ENCODE measurements around the gene ZCCHC7. TPM values are rescaled to one million over a fixed set of nuclear protein-coding genes. Genes with fewer than 3 reads are reported as not detected.

The ZCCHC7 gene
- total RNA-seq, 2 experiments from 2014 or later, result 76.4 to 108 TPM

DNA sequence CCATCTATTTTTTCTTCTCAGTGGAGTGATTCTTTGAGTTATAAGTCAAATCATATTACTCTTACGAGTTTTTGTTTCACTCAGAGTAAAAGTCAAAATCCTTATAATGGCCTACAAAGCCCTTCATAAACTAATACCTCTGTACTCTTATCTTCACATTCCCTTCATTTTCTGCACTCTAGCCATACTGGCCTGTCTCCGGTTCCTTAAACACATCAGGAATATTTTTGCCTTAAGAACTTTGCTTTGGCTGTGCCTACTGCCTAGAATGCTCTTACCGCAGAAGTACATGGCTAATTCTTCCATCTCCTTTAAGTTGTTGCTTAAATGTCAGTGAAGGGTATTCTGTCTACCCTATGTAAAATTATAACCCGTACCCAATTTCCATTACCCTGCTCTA, 169.3 kb downstream of the ZCCHC7 start:
- no peak for DNase-seq (ENCODE audit: low spot score)
- POLR2A ChIA-PET, result interaction anchor here (0.7 to 2.0 kb wide), 9 partner anchors 8 to 314 kb away, joined by 3 to 5 read pairs (median 3); no protein-coding TSS in a partner anchor
- H3K4me1 ChIP-seq (ENCODE audit: insufficient read depth, low read length, poor library complexity, severe bottlenecking), result peaks cover 94% of the 10 kb centered on the region
- H3K9me3 ChIP-seq (ENCODE audit: low read length), result peaks cover 15% of the 10 kb centered on the region; the same call in 1 of the 2 replicates
- peak overlapping the region; percentile 25 for H3K4me3 ChIP-seq (ENCODE audit: low read depth, low read length, poor library complexity, severe bottlenecking)
- no peak for TF ChIP-seq EZH2phosphoT487 (IDR thresholded peaks at IDR 0.05; ENCODE audit: borderline replicate concordance, low read depth, low read length)
- TF ChIP-seq, protein P1, sequence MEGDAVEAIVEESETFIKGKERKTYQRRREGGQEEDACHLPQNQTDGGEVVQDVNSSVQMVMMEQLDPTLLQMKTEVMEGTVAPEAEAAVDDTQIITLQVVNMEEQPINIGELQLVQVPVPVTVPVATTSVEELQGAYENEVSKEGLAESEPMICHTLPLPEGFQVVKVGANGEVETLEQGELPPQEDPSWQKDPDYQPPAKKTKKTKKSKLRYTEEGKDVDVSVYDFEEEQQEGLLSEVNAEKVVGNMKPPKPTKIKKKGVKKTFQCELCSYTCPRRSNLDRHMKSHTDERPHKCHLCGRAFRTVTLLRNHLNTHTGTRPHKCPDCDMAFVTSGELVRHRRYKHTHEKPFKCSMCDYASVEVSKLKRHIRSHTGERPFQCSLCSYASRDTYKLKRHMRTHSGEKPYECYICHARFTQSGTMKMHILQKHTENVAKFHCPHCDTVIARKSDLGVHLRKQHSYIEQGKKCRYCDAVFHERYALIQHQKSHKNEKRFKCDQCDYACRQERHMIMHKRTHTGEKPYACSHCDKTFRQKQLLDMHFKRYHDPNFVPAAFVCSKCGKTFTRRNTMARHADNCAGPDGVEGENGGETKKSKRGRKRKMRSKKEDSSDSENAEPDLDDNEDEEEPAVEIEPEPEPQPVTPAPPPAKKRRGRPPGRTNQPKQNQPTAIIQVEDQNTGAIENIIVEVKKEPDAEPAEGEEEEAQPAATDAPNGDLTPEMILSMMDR (conservative IDR thresholded peaks at IDR 0.05; ENCODE audit: low read length), result no peak
- peak overlapping the region; percentile 99 for H3K27ac ChIP-seq (ENCODE audit: low read depth, low read length, poor library complexity, severe bottlenecking)
- H3K36me3 ChIP-seq (ENCODE audit: insufficient read depth, low read length), result peaks cover 23% of the 10 kb centered on the region
- H4K20me1 ChIP-seq (ENCODE audit: insufficient read depth, low read length), result no peaks in the 10 kb centered on the region
- BruUV-seq (replicated peaks), result no TSS peak
- CTCF ChIA-PET (ENCODE audit: unreplicated experiment), result no interaction called here
- peak overlapping the region; percentile 59 for H3K4me2 ChIP-seq (ENCODE audit: low read length)
- H2AFZ ChIP-seq (ENCODE audit: low read length), result no peak overlapping the region
- H3K9me2 ChIP-seq (ENCODE audit: insufficient read depth, low read length), result no peaks in the 10 kb centered on the region
- peaks cover 87% of the 10 kb centered on the region for H3K79me2 ChIP-seq (ENCODE audit: insufficient read depth, low read depth, low read length)
- intact Hi-C loops (cut with micrococcal nuclease; ENCODE audit: unreplicated experiment), result loop anchor here (5.0 kb wide), 1 partner anchor 147 kb away; no protein-coding TSS in a partner anchor

DNA sequence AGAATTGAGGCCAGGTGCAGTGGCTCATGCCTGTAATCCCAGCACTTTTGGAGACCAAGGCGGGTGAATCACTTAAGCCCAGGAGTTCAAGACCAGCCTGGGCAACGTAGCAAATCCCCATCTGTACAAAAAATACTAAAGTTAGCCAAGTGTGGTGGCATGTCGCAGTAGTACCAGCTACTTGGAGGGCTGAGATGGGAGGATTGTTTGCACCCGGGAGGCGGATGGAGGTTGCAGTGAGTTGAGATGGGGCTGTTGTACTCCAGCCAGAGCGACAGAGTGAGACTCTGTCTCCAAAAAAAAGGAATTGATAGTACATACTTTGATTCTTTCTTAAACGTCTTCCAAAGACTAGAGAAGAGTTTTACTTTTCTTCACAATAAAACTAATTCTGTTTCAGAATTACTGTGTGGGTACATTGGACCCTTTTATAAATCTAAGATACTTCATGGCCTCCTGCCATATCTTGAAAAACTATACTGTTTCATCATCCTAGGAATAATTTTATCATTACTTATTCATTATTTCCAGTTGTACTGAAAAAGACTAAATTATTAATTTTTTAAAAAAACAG, 170.1 kb downstream of the ZCCHC7 start:
- ChIA-PET CTCF (ENCODE audit: unreplicated experiment) (interaction anchor here (0.6 kb wide), 1 partner anchor 9 kb away, joined by 3 read pairs; no protein-coding TSS in a partner anchor), POLR2A (interaction anchor here (1.0 to 2.0 kb wide), 7 partner anchors 11 to 210 kb away, joined by 3 to 5 read pairs (median 3); no protein-coding TSS in a partner anchor)
- peaks cover 15% of the 10 kb centered on the region; the same call in 1 of the 2 replicates for H3K9me3 ChIP-seq (ENCODE audit: low read length)
- peaks cover 87% of the 10 kb centered on the region for H3K79me2 ChIP-seq (ENCODE audit: insufficient read depth, low read depth, low read length)
- H3K4me1 ChIP-seq (ENCODE audit: insufficient read depth, low read length, poor library complexity, severe bottlenecking), result peaks cover 94% of the 10 kb centered on the region
- H3K4me3 ChIP-seq (ENCODE audit: low read depth, low read length, poor library complexity, severe bottlenecking), result peak overlapping the region; percentile 25
- peak overlapping the region; percentile 99 for H3K27ac ChIP-seq (ENCODE audit: low read depth, low read length, poor library complexity, severe bottlenecking)
- TF ChIP-seq, protein P1 (conservative IDR thresholded peaks at IDR 0.05; ENCODE audit: low read length), result no peak
- no peak for TF ChIP-seq EZH2phosphoT487 (IDR thresholded peaks at IDR 0.05; ENCODE audit: borderline replicate concordance, low read depth, low read length)
- H4K20me1 ChIP-seq (ENCODE audit: insufficient read depth, low read length), result no peaks in the 10 kb centered on the region
- H3K4me2 ChIP-seq (ENCODE audit: low read length), result peak overlapping the region; percentile 59
- peaks cover 23% of the 10 kb centered on the region for H3K36me3 ChIP-seq (ENCODE audit: insufficient read depth, low read length)
- BruUV-seq (replicated peaks), result no TSS peak
- intact Hi-C loops (cut with micrococcal nuclease; ENCODE audit: unreplicated experiment), result loop anchor here (5.0 kb wide), 1 partner anchor 148 kb away; no protein-coding TSS in a partner anchor
- peak; percentile 66 for DNase-seq (ENCODE audit: low spot score)
- H2AFZ ChIP-seq (ENCODE audit: low read length), result peak overlapping the region; percentile 23; the same call in 1 of the 2 replicates
- H3K9me2 ChIP-seq (ENCODE audit: insufficient read depth, low read length), result no peaks in the 10 kb centered on the region

Data from OCI-LY7 (cell line).